ENCODE data around the gene MRO.

DNA sequence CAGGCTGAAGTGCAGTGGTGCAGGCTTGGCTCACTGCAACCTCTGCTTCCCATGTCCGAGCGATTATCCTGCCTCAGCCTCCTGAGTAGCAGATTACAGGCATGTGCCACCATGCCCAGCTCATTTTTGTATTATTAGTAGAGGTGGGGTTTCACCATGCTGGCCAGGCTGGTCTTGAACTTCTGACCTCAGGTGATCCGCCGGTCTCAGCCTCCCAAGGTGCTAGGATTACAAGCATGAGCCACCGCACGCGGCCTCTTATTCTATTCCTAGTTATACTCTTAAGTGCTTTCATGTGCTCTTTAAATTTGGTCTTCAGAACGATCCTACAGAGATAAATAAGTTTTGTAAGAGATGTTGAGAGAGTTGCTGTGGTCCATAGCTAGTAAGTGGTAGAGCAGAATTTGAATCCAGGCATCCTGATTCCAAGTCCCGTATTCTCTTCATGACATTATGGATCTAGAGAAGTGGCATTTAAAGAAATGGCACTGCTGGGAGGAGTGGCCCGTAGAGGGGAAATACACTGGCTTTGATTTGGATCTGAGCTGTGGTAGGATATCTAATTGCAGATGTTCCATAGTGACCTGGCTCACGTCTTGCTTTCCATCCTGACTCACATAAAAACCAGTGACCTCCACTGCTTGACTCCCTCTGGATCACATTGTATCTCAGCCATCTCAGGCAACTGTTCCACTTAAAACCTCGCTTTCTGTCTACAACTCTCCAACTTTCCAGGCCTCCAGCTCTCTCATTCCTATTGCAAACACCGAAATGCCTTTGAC is 36.4 kb upstream of the MRO start:
- TF ChIP-seq POLR2A (IDR thresholded peaks at IDR 0.05) (no peak), POLR2AphosphoS5 (IDR thresholded peaks at IDR 0.05) (no peak)
- TF ChIP-seq, protein P1, sequence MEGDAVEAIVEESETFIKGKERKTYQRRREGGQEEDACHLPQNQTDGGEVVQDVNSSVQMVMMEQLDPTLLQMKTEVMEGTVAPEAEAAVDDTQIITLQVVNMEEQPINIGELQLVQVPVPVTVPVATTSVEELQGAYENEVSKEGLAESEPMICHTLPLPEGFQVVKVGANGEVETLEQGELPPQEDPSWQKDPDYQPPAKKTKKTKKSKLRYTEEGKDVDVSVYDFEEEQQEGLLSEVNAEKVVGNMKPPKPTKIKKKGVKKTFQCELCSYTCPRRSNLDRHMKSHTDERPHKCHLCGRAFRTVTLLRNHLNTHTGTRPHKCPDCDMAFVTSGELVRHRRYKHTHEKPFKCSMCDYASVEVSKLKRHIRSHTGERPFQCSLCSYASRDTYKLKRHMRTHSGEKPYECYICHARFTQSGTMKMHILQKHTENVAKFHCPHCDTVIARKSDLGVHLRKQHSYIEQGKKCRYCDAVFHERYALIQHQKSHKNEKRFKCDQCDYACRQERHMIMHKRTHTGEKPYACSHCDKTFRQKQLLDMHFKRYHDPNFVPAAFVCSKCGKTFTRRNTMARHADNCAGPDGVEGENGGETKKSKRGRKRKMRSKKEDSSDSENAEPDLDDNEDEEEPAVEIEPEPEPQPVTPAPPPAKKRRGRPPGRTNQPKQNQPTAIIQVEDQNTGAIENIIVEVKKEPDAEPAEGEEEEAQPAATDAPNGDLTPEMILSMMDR (IDR thresholded peaks at IDR 0.05), result no peak
